ENCODE data around the gene CLRN1. TPM values are rescaled to one million over a fixed set of nuclear protein-coding genes. Genes with fewer than 3 reads are reported as not detected.

Gene CLRN1
- total and polyA plus RNA-seq, 12 donors = 1.0 to 27.8 (median 10.5) TPM

DNA sequence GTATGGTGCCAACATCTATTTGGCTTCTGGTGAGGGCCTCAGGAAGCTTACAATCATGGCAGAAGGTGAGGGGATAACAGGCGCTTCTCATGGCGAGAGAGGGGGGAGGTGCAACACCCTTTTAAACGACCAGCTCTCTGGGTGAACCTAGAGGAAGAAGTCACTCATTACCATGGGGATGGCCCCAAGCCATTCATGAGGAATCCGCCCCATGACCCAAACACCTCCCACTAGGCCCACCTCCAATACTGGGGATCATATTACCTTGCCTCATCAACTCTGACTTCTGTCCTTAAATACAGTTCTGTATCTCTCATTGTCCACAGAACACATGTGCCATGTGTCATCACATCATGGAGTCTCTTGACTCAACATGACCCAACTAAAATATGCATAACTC is 37.5 kb upstream of the CLRN1 start:
- no peak overlapping the region for H3K27ac ChIP-seq
- H3K27me3 ChIP-seq = no peaks in the 10 kb centered on the region
- no peak overlapping the region for H3K4me3 ChIP-seq
- no peaks in the 10 kb centered on the region for H3K9me3 ChIP-seq (replicated peaks in 1 of 3)
- intact Hi-C loops (cut with DNase I) = no loop called here
- no peak for TF ChIP-seq POLR2A (IDR thresholded peaks at IDR 0.05)
- TF ChIP-seq, protein P1, sequence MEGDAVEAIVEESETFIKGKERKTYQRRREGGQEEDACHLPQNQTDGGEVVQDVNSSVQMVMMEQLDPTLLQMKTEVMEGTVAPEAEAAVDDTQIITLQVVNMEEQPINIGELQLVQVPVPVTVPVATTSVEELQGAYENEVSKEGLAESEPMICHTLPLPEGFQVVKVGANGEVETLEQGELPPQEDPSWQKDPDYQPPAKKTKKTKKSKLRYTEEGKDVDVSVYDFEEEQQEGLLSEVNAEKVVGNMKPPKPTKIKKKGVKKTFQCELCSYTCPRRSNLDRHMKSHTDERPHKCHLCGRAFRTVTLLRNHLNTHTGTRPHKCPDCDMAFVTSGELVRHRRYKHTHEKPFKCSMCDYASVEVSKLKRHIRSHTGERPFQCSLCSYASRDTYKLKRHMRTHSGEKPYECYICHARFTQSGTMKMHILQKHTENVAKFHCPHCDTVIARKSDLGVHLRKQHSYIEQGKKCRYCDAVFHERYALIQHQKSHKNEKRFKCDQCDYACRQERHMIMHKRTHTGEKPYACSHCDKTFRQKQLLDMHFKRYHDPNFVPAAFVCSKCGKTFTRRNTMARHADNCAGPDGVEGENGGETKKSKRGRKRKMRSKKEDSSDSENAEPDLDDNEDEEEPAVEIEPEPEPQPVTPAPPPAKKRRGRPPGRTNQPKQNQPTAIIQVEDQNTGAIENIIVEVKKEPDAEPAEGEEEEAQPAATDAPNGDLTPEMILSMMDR (IDR thresholded peaks at IDR 0.05) = no peak
- no peaks in the 10 kb centered on the region for H3K36me3 ChIP-seq (replicated peaks in 1 of 2)
- no peaks in the 10 kb centered on the region for H3K4me1 ChIP-seq (replicated peaks in 1 of 2)
- 79 to 90% (median 82%) methylated on average over 4 of the region's 4 CpGs for WGBS, 4 donors
- DNase-seq = no peak

DNA sequence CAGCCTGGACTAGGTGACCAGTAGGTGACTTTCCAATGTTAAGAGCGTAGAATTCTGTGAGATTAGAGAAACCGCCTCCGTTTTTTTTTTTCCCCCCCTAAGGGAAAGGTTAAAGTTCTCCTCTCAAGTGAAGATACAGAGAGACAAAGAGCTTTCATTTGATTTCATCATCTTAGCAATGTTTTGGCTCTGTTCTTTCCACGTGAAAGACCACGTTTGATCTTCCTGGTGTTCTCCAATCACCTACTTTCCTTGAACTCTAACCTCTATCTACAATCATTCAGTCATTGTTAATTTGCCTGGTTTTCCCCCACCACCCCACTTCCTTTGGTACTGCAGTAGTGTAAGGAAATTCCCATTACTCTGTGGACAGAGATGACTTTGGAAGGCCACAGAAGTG is 36.9 kb upstream of the CLRN1 start:
- no peak overlapping the region for H3K4me3 ChIP-seq
- H3K36me3 ChIP-seq (replicated peaks in 1 of 2) = no peaks in the 10 kb centered on the region
- no peak for DNase-seq
- H3K4me1 ChIP-seq (replicated peaks in 1 of 2) = no peaks in the 10 kb centered on the region
- TF ChIP-seq POLR2A (IDR thresholded peaks at IDR 0.05) = no peak
- TF ChIP-seq, protein P1 (IDR thresholded peaks at IDR 0.05) = no peak
- no peaks in the 10 kb centered on the region for H3K27me3 ChIP-seq
- no peaks in the 10 kb centered on the region for H3K9me3 ChIP-seq (replicated peaks in 1 of 3)
- no peak overlapping the region for H3K27ac ChIP-seq
- WGBS, 4 donors = 76 to 93% (median 89%) methylated on average over 5 of the region's 5 CpGs
- intact Hi-C loops (cut with DNase I) = no loop called here

DNA sequence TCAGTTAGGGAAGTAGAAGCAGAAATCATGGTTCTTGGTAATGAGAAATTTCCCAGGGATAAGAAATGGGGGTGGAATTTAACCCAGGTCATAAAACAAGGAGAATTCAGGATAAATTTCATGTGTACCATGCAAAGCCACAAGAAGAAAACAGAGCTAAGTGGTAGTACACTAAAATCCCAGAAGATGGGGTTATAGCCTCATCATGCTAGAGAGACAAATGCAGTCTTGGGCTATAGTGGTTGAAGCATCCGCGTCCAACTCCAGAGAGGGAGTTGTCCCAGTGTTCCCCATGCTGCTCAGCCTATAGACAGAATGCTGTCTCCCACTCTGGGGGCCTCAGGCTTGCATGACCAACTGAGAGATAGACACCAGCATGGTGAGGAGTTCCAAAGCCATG is 36.2 kb upstream of the CLRN1 start:
- Histone ChIP-seq H3K27ac (no peak overlapping the region), H3K27me3 (no peaks in the 10 kb centered on the region), H3K9me3 (replicated peaks in 1 of 3) (no peaks in the 10 kb centered on the region), H3K4me1 (replicated peaks in 1 of 2) (no peaks in the 10 kb centered on the region), H3K36me3 (replicated peaks in 1 of 2) (no peaks in the 10 kb centered on the region), H3K4me3 (no peak overlapping the region)
- 31 to 51% (median 48%) methylated on average over 2 of the region's 2 CpGs for WGBS, 4 donors
- TF ChIP-seq, protein P1 (IDR thresholded peaks at IDR 0.05) = peak in 5 of 6 experiments; percentile 10 to 44 (median 40)
- no peak for TF ChIP-seq POLR2A (IDR thresholded peaks at IDR 0.05)
- no peak for DNase-seq
- intact Hi-C loops (cut with DNase I) = no loop called here

DNA sequence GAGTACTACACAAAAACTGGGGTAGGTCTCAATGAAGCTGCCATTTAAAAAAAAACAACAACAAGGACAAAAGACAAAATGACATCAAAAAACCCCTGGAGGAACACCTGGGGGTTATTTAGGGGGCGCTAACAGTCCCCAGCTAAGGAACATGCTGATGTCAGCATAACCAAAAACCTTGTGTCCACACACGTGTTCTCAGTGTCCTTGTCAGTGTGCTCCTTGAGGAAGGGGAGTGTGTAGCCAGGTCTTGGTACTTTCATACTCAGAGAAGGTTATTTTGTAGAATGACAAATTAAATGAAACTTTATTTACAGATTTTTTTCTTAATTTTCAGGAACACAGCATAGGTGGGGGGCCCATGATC is 31.2 kb upstream of the CLRN1 start:
- Histone ChIP-seq H3K9me3 (replicated peaks in 1 of 3) (no peaks in the 10 kb centered on the region), H3K27ac (no peak overlapping the region), H3K4me3 (no peak overlapping the region), H3K36me3 (replicated peaks in 1 of 2) (no peaks in the 10 kb centered on the region), H3K27me3 (no peaks in the 10 kb centered on the region), H3K4me1 (replicated peaks in 1 of 2) (no peaks in the 10 kb centered on the region)
- WGBS, 4 donors = 80 to 85% (median 81%) methylated on average over 2 of the region's 2 CpGs
- no peak for DNase-seq
- TF ChIP-seq, protein P1 (IDR thresholded peaks at IDR 0.05) = no peak
- no peak for TF ChIP-seq POLR2A (IDR thresholded peaks at IDR 0.05)
- intact Hi-C loops (cut with DNase I) = no loop called here

All from adrenal gland (tissue), 12 donors.